NCI-H146 (cell line): Measurements from ENCODE around the gene DAPK1.
"Not testable (repeated sequence)": the region's sequence is repeated elsewhere in the genome, so short reads cannot be mapped to it uniquely, and the experiment has no call there.

ENCODE experiments used
- DNase-seq: peaks from one replicate; lab custom pipeline; 2025; lab: John Stamatoyannopoulos, UW

Gene DAPK1

DNA sequence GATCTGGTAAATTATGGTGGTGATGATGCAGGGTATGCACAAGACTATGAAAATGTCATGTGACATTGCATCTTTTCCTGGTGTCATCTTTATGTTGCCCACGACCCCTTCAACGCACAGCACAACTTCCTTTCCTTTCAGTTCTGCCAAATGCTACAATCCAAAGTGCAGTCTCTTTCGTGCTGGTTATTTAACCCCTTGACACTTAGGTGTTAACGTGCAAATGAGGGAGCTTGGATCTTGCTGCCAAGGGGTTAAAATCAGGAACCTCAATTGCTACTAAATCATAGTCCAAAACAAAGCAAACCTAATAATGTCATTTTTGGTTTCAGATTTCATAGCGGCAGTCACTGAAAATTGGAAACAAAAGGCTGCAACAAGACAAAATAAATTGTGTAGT, 244.2 kb downstream of the DAPK1 start:
- no peak for DNase-seq

DNA sequence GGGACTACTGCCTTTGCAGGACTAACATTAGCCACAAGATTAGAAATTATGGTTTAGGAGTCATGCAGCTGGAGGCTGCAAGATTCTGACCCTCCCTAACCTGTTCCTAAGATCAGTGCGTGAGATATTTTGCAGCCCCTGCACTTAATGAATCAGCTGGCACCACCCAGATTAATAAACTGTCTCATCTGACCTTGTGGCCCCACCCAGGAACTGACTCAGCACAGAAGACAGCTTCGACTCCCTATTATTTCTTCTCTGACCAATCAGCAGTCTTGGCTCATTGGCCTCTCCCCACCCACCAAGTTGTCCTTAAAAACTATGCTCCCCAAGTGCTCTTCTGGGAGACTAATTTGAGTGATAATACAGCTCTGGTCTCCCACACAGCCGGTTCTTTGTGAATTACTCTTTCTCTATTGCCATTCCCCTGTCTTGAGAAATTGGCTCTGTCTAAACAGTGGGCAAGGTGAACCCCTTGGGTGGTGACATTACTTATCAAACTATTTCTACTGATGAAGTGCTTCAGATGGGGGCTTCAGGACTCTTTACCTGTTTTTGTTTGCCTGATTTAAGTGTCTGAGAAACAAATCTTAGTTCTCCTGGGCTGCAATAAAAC, 245.3 kb downstream of the DAPK1 start:
- no peak for DNase-seq

DNA sequence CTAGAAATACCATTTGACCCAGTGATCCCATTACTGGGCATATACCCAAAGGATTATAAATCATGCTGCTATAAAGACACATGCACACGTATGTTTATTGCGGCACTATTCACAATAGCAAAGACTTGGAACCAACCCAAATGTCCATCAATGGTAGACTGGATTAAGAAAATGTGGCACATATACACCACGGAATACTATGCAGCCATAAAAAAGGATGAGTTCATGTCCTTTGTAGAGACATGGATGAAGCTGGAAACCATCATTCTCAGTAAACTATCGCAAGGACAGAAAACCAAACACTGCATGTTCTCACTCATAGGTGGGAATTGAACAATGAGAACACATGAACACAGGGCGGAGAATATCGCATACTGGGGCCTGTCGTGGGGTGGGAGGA, 246.6 kb downstream of the DAPK1 start:
- not testable (repeated sequence) for DNase-seq

DNA sequence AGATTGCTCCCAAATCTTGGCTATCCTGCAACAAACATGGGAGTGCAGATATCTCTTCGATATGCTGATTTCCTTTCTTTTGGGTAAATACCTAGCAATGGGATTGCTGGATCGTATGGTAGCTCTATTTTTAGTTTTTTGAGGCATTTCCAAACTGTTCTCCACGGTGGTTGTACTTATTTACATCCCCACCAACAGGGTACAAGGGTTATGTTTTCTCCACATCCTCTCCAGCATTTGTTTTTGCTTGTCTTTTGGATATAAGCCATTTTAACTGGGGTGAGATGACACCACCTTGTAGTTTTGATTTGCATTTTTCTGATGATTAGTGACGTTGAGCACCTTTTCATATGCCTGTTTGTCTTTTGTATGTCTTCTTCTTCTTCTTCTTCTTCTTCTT, 248.5 kb downstream of the DAPK1 start:
- no peak for DNase-seq

DNA sequence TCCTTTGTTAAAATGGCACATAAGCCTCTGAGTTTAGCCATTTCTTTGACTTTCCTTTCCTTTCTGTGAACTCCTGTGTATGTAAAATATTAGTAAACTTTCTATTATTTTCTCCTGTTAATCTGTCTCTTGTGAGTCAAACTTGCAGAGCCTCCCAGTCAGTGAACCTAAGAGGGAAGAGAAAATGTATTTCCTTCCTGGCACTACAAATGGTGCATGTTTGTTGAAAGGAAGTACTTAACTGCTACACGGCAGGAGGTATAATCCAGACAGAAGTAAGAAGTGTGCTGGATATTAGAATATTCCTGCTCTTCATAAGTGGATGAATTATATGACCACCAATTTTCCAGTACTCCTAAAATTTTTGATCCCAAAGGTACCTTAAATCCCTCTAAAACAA, 251.2 kb downstream of the DAPK1 start:
- DNase-seq: no peak

DNA sequence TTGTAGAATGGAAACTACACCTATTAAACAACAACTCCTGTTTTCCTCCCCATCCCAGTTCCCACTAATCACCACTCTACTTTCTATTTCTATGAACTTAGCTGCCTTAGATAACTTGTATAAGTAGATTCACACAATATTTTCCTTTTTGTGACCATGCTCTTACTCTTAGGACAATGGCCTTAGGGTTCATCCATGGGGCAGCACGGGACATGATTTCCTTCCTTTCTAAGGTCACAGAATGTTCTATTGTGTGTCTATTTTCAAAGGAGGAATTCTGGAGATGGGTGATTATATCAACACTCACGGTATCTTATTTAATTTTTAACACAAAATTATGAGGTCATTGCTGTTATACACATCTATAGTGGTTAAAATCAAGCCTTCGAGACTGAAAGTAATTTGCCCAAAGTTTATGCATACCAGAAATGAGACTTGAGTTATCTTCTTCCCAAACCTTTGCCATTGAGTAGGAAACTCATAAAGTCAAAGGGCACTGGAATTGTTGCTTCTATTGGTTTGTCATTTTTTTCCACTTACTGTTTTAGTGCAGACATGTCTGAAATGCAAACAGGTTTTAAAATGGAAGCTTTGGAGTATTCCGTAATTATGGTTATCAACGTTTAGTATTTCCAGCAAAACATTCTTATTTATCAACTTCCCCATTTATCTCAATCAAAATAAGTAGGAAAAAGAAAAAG, 251.8 kb downstream of the DAPK1 start:
- DNase-seq: no peak

DNA sequence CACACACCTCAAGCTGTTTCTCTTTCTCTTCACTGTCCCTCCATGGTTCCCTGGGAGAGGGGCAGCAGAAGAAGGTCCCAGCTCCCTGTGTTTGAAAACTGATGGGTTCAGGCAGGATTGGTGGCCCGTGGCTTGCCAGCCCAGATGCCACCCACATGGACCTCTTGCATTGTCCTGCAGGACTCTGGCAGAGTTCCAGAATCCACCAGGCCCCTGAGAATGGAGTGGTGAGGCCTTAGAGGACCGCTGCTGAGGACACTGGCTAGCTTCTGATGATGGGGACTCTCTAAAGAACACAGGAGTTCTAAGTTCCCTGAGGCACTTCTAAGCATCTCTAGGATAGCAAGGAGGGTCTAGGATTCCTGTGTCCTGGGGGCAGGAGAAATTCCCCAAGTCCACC, 253.1 kb downstream of the DAPK1 start:
- no peak for DNase-seq

DNA sequence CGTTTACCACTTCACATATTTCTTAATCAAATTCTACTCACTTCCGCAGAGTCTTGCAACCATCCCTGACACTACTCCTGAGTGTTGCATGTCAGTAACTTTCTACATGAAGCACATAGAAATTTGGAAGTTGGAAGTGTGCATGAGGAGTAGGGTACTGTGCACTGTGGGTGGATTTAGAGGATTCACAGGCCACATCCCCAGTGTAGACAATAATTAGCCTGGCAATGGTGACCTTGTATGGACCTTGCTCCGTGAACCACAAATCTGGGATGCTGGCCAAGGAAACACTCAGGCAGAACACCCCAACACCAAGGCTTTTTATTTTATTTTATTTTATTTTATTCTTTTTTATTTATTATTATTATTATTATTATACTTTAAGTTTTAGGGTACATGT, 253.8 kb downstream of the DAPK1 start:
- no peak for DNase-seq

DNA sequence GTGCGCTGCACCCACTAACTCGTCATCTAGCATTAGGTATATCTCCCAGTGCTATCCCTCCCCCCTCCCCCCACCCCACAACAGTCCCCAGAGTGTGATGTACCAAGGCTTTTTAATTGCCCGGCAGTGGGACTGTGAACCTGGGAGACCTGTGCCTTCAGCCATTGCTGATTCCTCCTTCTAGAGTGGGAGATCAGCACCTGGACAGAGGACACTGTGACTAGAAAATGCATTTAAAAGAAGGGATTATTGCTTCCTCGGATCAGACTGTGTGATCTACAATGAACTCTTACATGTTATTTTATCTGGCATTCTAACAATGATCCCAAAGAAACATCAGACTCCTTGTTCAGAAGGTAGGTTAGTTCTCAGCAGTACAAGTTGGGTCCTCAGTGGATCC, 254.2 kb downstream of the DAPK1 start:
- no peak for DNase-seq

DNA sequence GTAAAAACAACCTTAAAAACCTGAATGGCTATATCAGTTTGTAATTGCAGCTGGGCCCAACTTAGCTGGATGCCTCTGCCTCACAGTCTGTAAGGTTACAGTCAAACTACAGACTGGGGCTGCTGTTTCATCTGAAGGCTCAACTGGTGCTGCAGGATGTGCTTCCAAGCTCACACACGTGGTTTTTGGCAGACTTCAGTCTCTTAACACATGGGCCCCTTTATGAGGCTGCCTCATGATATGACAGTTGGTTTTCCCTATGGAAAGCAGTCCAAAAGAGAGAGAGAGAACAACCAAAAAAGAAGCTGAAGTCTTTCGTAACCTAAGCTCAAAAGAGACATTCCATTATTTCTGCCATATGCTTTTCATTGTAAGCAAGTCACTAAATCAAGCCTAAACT, 255.6 kb downstream of the DAPK1 start:
- no peak for DNase-seq
